Cardiac muscle cell (in vitro differentiated cells and primary cell): ENCODE data around the gene MGMT. TPM values are rescaled to one million over a fixed set of nuclear protein-coding genes. Genes with fewer than 3 reads are reported as not detected.

ENCODE experiments used
- DNase-seq, 2 donors: peaks; one replicate each; pipeline versions ENCODE4 v3.0.0 to v3.0.0-alpha.2; 2010 to 2017; ENCODE audit warnings: low read depth in 1 of 2, low spot score in 1 of 2
- H3K27ac ChIP-seq: fragments of 200-600 bp; sonication (generic); 2 replicates; pipeline ENCODE4 v1.5.1; 2016
- H3K27me3 ChIP-seq: fragments of 200-600 bp; sonication (generic); 2 replicates; pipeline ENCODE4 v1.6.0; 2016; ENCODE audit warnings: control low read depth
- H3K36me3 ChIP-seq: fragments of 200-600 bp; sonication (generic); 2 replicates; pipeline ENCODE4 v1.5.1; 2016; ENCODE audit warnings: control low read depth
- H3K4me1 ChIP-seq: fragments of 200-600 bp; sonication (generic); 2 replicates; pipeline ENCODE4 v1.8.1; 2017; ENCODE audit warnings: low read depth, mild to moderate bottlenecking, mixed run types
- H3K4me3 ChIP-seq: fragments of 200-600 bp; sonication (generic); 2 replicates; pipeline ENCODE4 v1.5.1; 2016; ENCODE audit warnings: mild to moderate bottlenecking
- H3K9me3 ChIP-seq: fragments of 200-600 bp; sonication (generic); 2 replicates; pipeline ENCODE4 v1.5.1; 2017; ENCODE audit warnings: low read depth, mild to moderate bottlenecking, control low read depth
- polyA plus RNA-seq: library from polyadenylated mRNA; unstranded; fragments of >200 nt; fragmentation: Nextera tagmentation; extraction: Ambion mirVana; gene quantifications from 2 replicates; pipeline ENCODE4 v1.2.1, GENCODE V29; 2016
- total RNA-seq: library from RNA; depleted of rRNA; stranded (reverse); fragments of >200 nt; gene quantifications from 2 replicates; pipeline ENCODE4 v1.2.3, GENCODE V29; 2016
- TF ChIP-seq, protein P1 (sequence below): IDR thresholded peaks from 2 replicates; pipeline ENCODE4 v1.5.1; 2012; ENCODE audit warnings: low read depth, mild to moderate bottlenecking, low read length

The MGMT gene
- total and polyA plus RNA-seq, 2 experiments from 2014 or later, result 21.8 to 28.0 TPM

DNA sequence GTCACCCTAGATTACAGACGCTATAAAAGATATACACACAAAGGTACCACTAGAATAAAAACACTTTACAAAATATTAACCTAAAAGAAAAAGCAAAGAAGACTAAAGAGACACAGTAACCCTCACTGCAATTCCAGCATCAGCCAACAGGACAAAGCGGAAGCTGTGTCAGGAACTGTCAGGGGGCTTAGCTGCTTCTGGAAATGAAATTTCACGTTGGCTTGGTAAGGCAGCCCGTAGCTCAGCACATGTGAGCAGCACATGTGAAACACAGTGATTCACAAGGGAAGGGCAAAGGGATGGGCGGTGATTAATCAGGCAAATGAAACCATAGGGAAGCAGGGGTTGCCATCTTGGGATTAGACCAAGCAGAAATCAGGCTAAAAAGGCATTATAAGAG, 195.4 kb downstream of the MGMT start:
- H3K4me1 ChIP-seq, result no peaks in the 10 kb centered on the region
- TF ChIP-seq, protein P1, sequence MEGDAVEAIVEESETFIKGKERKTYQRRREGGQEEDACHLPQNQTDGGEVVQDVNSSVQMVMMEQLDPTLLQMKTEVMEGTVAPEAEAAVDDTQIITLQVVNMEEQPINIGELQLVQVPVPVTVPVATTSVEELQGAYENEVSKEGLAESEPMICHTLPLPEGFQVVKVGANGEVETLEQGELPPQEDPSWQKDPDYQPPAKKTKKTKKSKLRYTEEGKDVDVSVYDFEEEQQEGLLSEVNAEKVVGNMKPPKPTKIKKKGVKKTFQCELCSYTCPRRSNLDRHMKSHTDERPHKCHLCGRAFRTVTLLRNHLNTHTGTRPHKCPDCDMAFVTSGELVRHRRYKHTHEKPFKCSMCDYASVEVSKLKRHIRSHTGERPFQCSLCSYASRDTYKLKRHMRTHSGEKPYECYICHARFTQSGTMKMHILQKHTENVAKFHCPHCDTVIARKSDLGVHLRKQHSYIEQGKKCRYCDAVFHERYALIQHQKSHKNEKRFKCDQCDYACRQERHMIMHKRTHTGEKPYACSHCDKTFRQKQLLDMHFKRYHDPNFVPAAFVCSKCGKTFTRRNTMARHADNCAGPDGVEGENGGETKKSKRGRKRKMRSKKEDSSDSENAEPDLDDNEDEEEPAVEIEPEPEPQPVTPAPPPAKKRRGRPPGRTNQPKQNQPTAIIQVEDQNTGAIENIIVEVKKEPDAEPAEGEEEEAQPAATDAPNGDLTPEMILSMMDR, result no peak
- H3K4me3 ChIP-seq, result no peak overlapping the region
- DNase-seq, result no peak
- H3K9me3 ChIP-seq, result no peaks in the 10 kb centered on the region
- H3K27ac ChIP-seq, result no peak overlapping the region
- H3K27me3 ChIP-seq, result no peaks in the 10 kb centered on the region
- no peaks in the 10 kb centered on the region for H3K36me3 ChIP-seq

DNA sequence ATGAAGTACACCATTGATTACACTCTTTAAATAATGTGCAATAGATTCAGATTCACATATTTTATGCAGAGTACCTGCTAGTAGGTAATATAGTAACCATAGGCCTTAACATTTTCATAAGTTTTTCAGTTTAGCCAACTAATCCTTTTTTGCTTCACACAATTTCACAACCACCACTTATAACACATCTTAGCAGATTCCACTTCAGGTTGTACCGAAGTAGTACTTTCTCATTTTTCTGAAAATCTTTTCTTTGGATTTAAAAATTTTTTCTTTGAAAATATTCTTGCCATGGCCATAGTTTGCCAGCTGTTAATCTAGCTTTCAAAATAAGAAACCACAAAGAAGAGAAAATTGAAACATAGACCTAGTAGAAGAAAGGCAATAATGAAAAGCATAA, 203.1 kb downstream of the MGMT start:
- Histone ChIP-seq H3K27ac (no peak overlapping the region), H3K27me3 (no peaks in the 10 kb centered on the region), H3K9me3 (no peaks in the 10 kb centered on the region), H3K4me3 (no peak overlapping the region), H3K4me1 (peaks cover 8% of the 10 kb centered on the region), H3K36me3 (no peaks in the 10 kb centered on the region)
- DNase-seq, result no peak
- TF ChIP-seq, protein P1, result no peak

DNA sequence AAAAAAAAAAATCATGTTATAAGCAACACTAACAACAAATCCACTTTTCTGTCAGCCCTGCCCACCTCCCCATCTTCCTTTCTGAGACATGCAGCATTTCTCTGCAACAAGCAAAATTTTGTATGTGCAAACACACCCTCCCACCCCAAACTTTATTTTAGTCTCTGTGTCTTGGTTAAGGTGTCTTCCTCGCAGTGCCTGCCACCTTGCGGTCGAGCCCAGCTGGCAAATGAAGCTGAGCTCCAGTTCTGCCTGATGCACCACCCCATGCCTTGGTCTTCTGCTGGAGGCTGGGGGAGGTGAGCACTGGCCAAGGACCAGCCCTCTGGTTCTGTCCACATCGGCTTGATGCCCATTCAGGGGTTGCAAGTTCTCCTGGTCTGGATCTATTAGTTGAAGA, 206.3 kb downstream of the MGMT start:
- H3K27ac ChIP-seq, result no peak overlapping the region
- no peaks in the 10 kb centered on the region for H3K27me3 ChIP-seq
- H3K9me3 ChIP-seq, result no peaks in the 10 kb centered on the region
- TF ChIP-seq, protein P1, result no peak
- H3K36me3 ChIP-seq, result no peaks in the 10 kb centered on the region
- H3K4me1 ChIP-seq, result peaks cover 15% of the 10 kb centered on the region
- no peak for DNase-seq
- H3K4me3 ChIP-seq, result no peak overlapping the region

DNA sequence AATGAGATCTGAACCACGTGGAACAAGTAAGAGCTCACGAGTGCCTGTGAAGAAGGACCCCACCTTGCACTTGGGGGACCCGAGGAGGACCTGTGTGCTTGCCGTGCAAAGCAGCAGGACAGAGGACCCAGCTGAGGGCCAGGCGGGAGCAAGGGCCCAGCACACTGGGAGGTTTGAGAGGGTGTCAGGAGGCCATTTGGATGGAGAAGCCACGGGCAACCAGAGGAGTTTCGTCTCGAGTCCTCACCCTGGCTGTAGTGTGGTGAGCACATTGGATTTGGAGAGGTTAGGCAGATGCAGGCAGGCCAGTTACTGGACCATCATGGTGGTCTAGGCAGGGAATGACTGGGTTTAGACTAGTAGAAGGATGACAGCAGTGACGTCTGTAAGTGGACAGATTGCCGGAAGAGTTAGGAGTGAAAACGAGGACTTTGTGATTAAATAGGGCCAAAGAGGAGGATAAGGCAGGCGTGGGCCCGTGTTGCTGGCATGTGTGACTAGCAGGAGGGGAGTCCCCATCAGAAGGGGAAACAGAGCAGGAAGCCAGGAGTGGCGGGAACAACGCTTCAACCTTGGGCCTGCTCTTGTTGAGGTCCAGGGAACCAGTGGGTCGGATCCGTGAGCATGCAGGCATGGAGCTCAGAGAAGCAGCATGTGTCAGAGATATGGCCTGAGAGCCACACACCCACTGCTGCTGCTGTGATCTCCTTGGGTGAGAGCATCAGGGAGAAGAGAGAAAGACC, 208.2 kb downstream of the MGMT start:
- H3K27ac ChIP-seq, result no peak overlapping the region
- no peaks in the 10 kb centered on the region for H3K9me3 ChIP-seq
- H3K36me3 ChIP-seq, result no peaks in the 10 kb centered on the region
- TF ChIP-seq, protein P1, result no peak
- peaks cover 15% of the 10 kb centered on the region for H3K4me1 ChIP-seq
- H3K4me3 ChIP-seq, result no peak overlapping the region
- DNase-seq, result no peak
- H3K27me3 ChIP-seq, result no peaks in the 10 kb centered on the region

DNA sequence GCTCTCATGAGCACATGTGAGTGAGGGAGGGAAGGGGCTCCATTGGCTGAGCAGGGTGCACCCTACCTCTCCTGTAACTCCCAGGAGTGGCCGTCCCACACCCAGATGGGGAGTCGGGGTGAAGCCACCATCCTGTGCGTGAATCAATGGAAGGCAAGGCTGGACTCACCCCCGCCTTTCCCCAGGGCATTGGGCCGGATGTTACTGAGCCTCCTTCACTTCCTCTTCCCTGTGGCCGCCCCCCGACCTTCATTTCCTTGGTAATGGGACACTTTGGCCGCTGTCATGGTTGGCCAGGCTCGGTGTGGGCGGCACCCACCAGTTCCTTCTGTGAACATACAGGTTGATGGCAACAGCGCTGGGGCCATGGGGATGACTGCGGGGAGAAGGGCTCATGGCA, 209.0 kb downstream of the MGMT start:
- Histone ChIP-seq H3K4me3 (no peak overlapping the region), H3K36me3 (no peaks in the 10 kb centered on the region), H3K4me1 (peaks cover 15% of the 10 kb centered on the region), H3K27ac (no peak overlapping the region), H3K27me3 (no peaks in the 10 kb centered on the region), H3K9me3 (no peaks in the 10 kb centered on the region)
- DNase-seq, result no peak
- TF ChIP-seq, protein P1, result no peak
